Stimulated activated CD4-positive, alpha-beta T cell treated with anti-CD3 and anti-CD28 coated beads, Interleukin-2, amount 100 ng/mL, for 4 hours (primary cell): ENCODE results near the gene PHF21B.

Source experiments
- DNase-seq: peaks from one replicate; pipeline ENCODE4 v3.0.0-alpha.2; 2020; ENCODE audit warnings: low read depth

PHF21B gene

GRCh38 chr22:44956840-44957767 lies 52.7 kb downstream of the PHF21B start:
- no peak for DNase-seq

- DNase-seq, result no peak
Measured at GRCh38 chr22:44955102-44955501, 54.7 kb downstream of the PHF21B start.

GRCh38 chr22:44954149-44954548 lies 55.7 kb downstream of the PHF21B start:
- DNase-seq, result no peak

- DNase-seq, result no peak
Measured at GRCh38 chr22:44952863-44953746, 56.7 kb downstream of the PHF21B start.

GRCh38 chr22:44951510-44951816 lies 58.3 kb downstream of the PHF21B start:
- no peak for DNase-seq

GRCh38 chr22:44950806-44951509 lies 58.8 kb downstream of the PHF21B start:
- no peak for DNase-seq

- no peak for DNase-seq
Measured at GRCh38 chr22:44947846-44948245, 62.0 kb downstream of the PHF21B start.

GRCh38 chr22:44947049-44947448 lies 62.8 kb downstream of the PHF21B start:
- no peak for DNase-seq

- no peak for DNase-seq
Measured at GRCh38 chr22:44944883-44945601, 64.8 kb downstream of the PHF21B start.

GRCh38 chr22:44943701-44944324 lies 66.0 kb downstream of the PHF21B start:
- DNase-seq, result no peak

- no peak for DNase-seq
Measured at GRCh38 chr22:44942979-44943700, 66.7 kb downstream of the PHF21B start.

GRCh38 chr22:44942056-44942455 lies 67.7 kb downstream of the PHF21B start:
- no peak for DNase-seq

- DNase-seq, result no peak
Measured at GRCh38 chr22:44941207-44941606, 68.6 kb downstream of the PHF21B start.

GRCh38 chr22:44940130-44940529 lies 69.7 kb downstream of the PHF21B start:
- no peak for DNase-seq

- no peak for DNase-seq
Measured at GRCh38 chr22:44939451-44939850, 70.4 kb downstream of the PHF21B start.

GRCh38 chr22:44938886-44939285 lies 70.9 kb downstream of the PHF21B start:
- no peak for DNase-seq

- no peak for DNase-seq
Measured at GRCh38 chr22:44937216-44937615, 72.6 kb downstream of the PHF21B start.

GRCh38 chr22:44936201-44936600 lies 73.6 kb downstream of the PHF21B start:
- no peak for DNase-seq

GRCh38 chr22:44935724-44936123 lies 74.1 kb downstream of the PHF21B start:
- no peak for DNase-seq

- DNase-seq, result no peak
Measured at GRCh38 chr22:44934454-44934735, 75.4 kb downstream of the PHF21B start.
